Islet of Langerhans (tissue), 1 donor: ENCODE results near the gene TGIF1.
A peak's percentile ranks its signal among the peaks of the same experiment; 100 is the strongest.
"Not testable (repeated sequence)": the region's sequence is repeated elsewhere in the genome, so short reads cannot be mapped to it uniquely, and the experiment has no call there.

Experiments
- FAIRE-seq: peaks from one replicate; lab custom pipeline; 2011; peaks lifted over from hg19 to GRCh38; lab: Jason Lieb, UNC

TGIF1 gene

GRCh38 chr18:3455907-3456685 is 6.1 kb downstream of the TGIF1 start:
- no peak for FAIRE-seq

GRCh38 chr18:3456686-3457069 is 6.7 kb downstream of the TGIF1 start:
- FAIRE-seq, result peak; percentile 77

- FAIRE-seq, result no peak
Observed at GRCh38 chr18:3457261-3457724, 7.3 kb downstream of the TGIF1 start.

- no peak for FAIRE-seq
Observed at GRCh38 chr18:3458378-3458777, 8.4 kb downstream of the TGIF1 start.

GRCh38 chr18:3458952-3459853 is 9.2 kb downstream of the TGIF1 start:
- no peak for FAIRE-seq

- FAIRE-seq, result no peak
Observed at GRCh38 chr18:3460823-3461398, 10.9 kb downstream of the TGIF1 start.

GRCh38 chr18:3461704-3462103 is 11.7 kb downstream of the TGIF1 start:
- FAIRE-seq, result no peak

GRCh38 chr18:3463051-3463450 is 13.1 kb downstream of the TGIF1 start:
- FAIRE-seq, result no peak

- FAIRE-seq, result no peak
Observed at GRCh38 chr18:3466045-3466444, 16.1 kb downstream of the TGIF1 start.

GRCh38 chr18:3466872-3467271 is 16.9 kb downstream of the TGIF1 start:
- no peak for FAIRE-seq

- no peak for FAIRE-seq
Observed at GRCh38 chr18:3468066-3468705, 18.2 kb downstream of the TGIF1 start.

GRCh38 chr18:3468833-3469232 is 18.9 kb downstream of the TGIF1 start:
- no peak for FAIRE-seq

GRCh38 chr18:3471141-3471648 is 21.2 kb downstream of the TGIF1 start:
- FAIRE-seq, result no peak

GRCh38 chr18:3472121-3472520 is 22.1 kb downstream of the TGIF1 start:
- not testable (repeated sequence) for FAIRE-seq

GRCh38 chr18:3472681-3473544 is 22.9 kb downstream of the TGIF1 start:
- FAIRE-seq, result no peak

- no peak for FAIRE-seq
Observed at GRCh38 chr18:3478262-3478978, 28.4 kb downstream of the TGIF1 start.

GRCh38 chr18:3479978-3480509 is 30.1 kb downstream of the TGIF1 start:
- no peak for FAIRE-seq

- no peak for FAIRE-seq
Observed at GRCh38 chr18:3480827-3481573, 31.0 kb downstream of the TGIF1 start.

- no peak for FAIRE-seq
Observed at GRCh38 chr18:3481696-3482210, 31.8 kb downstream of the TGIF1 start.
